ENCODE measurements around the gene PLXNA2.

- no peak for TF ChIP-seq EZH2 (IDR thresholded peaks at IDR 0.05; ENCODE audit: insufficient read depth, poor library complexity, severe bottlenecking)
- TF ChIP-seq EZH2phosphoT487 (IDR thresholded peaks at IDR 0.05; ENCODE audit: insufficient read depth, low read depth), result no peak
Observed at GRCh38 chr1:208237241-208237640, 6.9 kb downstream of the PLXNA2 start.
